Ectodermal cell (in vitro differentiated cells): Measurements from ENCODE around the gene CNNM1.

Source experiments
- H3K27ac ChIP-seq: 2 replicates; pipeline ENCODE4 v1.7.0; 2013; ENCODE audit warnings: mild to moderate bottlenecking, low read depth, low read length; ENCODE audit not compliant: insufficient read depth, poor library complexity, severe bottlenecking
- H3K27me3 ChIP-seq: 2 replicates; pipeline ENCODE4 v1.7.0; 2013; ENCODE audit warnings: mild to moderate bottlenecking, low read length; ENCODE audit not compliant: insufficient read depth, control insufficient read depth, poor library complexity, severe bottlenecking
- H3K36me3 ChIP-seq: one replicate; pipeline ENCODE4 v1.7.0; 2013; ENCODE audit warnings: low read length; ENCODE audit not compliant: control insufficient read depth, insufficient read depth
- H3K4me1 ChIP-seq: one replicate; pipeline ENCODE4 v1.7.0; 2013; ENCODE audit warnings: low read length; ENCODE audit not compliant: control insufficient read depth, insufficient read depth
- H3K4me3 ChIP-seq: 2 replicates; pipeline ENCODE4 v1.7.0; 2013; ENCODE audit warnings: low read depth, low read length, control low read depth; ENCODE audit not compliant: insufficient read depth
- H3K9me3 ChIP-seq: 2 replicates; pipeline ENCODE4 v1.7.0; 2013; ENCODE audit warnings: mild to moderate bottlenecking, low read length, moderate library complexity; ENCODE audit not compliant: control insufficient read depth
- WGBS, 2 experiments: methylation state at CpG; one replicate each; pipeline ENCODE4 v1.1.7; 2013; ENCODE audit warnings: missing lambda C conversion rate in 2 of 2; 5-methylcytosine and 5-hydroxymethylcytosine counted together

Gene CNNM1

GRCh38 chr10:99406149-99406548 lies 77.0 kb downstream of the CNNM1 start:
- Histone ChIP-seq H3K27ac (no peak overlapping the region), H3K4me3 (no peak overlapping the region), H3K9me3 (no peaks in the 10 kb centered on the region), H3K4me1 (no peaks in the 10 kb centered on the region), H3K36me3 (peaks cover 22% of the 10 kb centered on the region), H3K27me3 (no peaks in the 10 kb centered on the region)
- WGBS, 2 experiments: 91 to 96% methylated on average over 3 of the region's 3 CpGs

DNA sequence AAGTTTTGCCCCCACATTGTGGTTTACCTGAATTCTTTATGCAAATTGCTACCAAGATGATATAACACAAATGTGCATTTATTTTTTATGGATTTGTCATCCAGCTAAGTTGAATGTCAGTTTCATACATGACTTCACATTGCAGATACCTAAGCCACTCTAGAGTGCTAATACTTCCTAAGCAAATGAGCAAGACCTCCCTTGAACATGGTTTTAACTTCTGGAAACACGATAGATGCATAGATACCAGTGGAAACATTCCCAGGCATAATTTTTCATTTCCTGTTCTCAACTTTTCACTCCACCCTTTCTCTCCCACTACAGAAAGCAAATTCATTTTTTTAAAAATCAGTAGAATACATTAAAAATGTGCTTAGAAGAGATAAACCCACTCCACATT lies 81.0 kb downstream of the CNNM1 start:
- Histone ChIP-seq H3K36me3 (peaks cover 5% of the 10 kb centered on the region), H3K4me3 (no peak overlapping the region), H3K9me3 (no peaks in the 10 kb centered on the region), H3K4me1 (no peaks in the 10 kb centered on the region), H3K27me3 (no peaks in the 10 kb centered on the region), H3K27ac (no peak overlapping the region)
- WGBS, 2 experiments: 94 to 97% methylated on average over 1 of the region's 1 CpG

- Histone ChIP-seq H3K27ac (no peak overlapping the region), H3K4me3 (no peak overlapping the region), H3K27me3 (no peaks in the 10 kb centered on the region), H3K9me3 (no peaks in the 10 kb centered on the region), H3K4me1 (no peaks in the 10 kb centered on the region), H3K36me3 (peaks cover 4% of the 10 kb centered on the region)
- WGBS, 2 experiments: 91 to 95% methylated on average over 4 of the region's 4 CpGs
These were observed 81.7 kb downstream of the CNNM1 start for GRCh38 chr10:99410876-99411275.

DNA sequence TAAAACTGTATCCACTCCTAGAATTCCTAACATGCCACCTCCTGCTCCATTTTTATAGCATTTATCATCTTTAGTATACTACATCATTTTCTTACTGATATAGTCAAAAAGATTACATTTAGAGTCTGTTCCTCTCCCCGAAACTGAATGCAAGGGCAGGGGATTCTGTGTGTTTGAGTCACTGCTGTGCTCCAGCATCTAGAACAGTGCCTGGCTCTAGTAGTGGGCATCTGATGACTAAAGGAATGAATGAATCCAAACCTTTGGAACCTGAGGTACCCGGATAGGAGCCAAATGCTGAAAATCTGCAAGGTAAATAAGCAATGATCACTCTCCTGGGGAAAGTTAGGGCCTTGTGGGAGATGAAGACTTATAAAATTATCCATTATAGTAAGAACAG lies 82.4 kb downstream of the CNNM1 start:
- Histone ChIP-seq H3K4me3 (no peak overlapping the region), H3K36me3 (no peaks in the 10 kb centered on the region), H3K9me3 (no peaks in the 10 kb centered on the region), H3K27ac (no peak overlapping the region), H3K4me1 (no peaks in the 10 kb centered on the region), H3K27me3 (no peaks in the 10 kb centered on the region)
- 94 to 96% methylated on average over 2 of the region's 2 CpGs for WGBS, 2 experiments

DNA sequence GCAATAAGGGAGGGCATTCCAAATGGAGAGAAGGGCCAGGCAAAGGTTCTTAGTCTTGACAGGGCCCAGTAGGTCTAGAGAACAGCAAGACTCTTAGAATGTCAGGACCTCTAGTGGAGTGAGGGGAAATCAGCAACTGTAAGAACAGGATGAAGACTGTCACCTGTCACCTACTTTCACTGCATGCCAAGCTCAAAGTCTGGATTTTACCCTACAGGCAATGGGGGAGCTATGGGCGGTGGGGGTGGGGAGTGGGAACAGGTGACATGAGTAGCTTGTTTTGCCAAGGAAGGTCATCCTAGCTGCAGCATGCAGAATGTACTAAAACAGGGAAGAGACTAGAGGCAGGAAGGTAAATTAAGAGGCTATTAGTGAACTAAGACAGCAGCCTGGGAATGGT lies 82.9 kb downstream of the CNNM1 start:
- WGBS, 2 experiments: 84 to 85% methylated on average over 1 of the region's 1 CpG
- H3K27me3 ChIP-seq: no peaks in the 10 kb centered on the region
- no peak overlapping the region for H3K27ac ChIP-seq

DNA sequence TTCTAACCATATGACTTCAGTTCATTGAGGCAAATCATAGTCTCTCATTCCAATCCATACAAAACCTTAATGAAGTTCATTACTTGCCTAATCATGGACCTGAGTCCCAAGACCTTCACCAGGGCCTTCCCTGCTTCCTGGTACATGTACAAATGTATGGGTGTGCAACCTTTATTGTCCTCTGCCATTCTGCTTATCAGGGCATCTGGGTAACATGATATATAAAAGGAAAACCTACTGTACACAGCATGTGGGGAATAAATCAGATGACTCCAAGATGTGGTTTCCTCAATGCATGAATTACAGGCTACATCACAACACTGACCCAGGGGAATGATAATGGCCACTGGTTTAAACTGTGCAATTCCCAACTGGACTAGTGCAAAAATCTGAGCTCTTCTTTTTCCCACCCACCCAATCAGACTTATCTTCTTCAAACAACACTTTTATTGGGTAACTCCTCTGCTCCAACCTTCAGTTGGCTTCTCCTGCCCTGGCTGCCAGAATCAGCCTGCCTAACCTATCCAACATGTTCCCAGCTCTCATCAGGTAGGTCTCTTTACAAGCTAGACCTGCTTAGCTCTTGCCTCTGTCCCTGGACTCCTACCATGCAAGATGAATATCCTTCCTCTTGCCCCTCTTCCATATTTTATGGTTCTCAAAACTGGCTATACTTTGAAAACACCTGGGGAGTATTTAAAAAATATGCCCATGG lies 89.9 kb downstream of the CNNM1 start:
- H3K27ac ChIP-seq: no peak overlapping the region
- H3K4me1 ChIP-seq: no peaks in the 10 kb centered on the region
- H3K27me3 ChIP-seq: no peaks in the 10 kb centered on the region
- no peaks in the 10 kb centered on the region for H3K9me3 ChIP-seq
- no peak overlapping the region for H3K4me3 ChIP-seq
- H3K36me3 ChIP-seq: no peaks in the 10 kb centered on the region

More for the DNA sequence above, 82.9 kb downstream of the CNNM1 start:
- Histone ChIP-seq H3K36me3 (no peaks in the 10 kb centered on the region), H3K4me1 (no peaks in the 10 kb centered on the region), H3K9me3 (no peaks in the 10 kb centered on the region), H3K4me3 (no peak overlapping the region)

- Histone ChIP-seq H3K4me1 (no peaks in the 10 kb centered on the region), H3K27ac (no peak overlapping the region), H3K27me3 (no peaks in the 10 kb centered on the region), H3K4me3 (no peak overlapping the region), H3K36me3 (no peaks in the 10 kb centered on the region), H3K9me3 (no peaks in the 10 kb centered on the region)
- 97 to 98% methylated on average over 2 of the region's 2 CpGs for WGBS, 2 experiments
These were observed 90.5 kb downstream of the CNNM1 start for GRCh38 chr10:99419688-99420087.

GRCh38 chr10:99421233-99421739 lies 92.1 kb downstream of the CNNM1 start:
- Histone ChIP-seq H3K27ac (no peak overlapping the region), H3K4me3 (no peak overlapping the region), H3K9me3 (no peaks in the 10 kb centered on the region), H3K4me1 (no peaks in the 10 kb centered on the region), H3K27me3 (no peaks in the 10 kb centered on the region), H3K36me3 (no peaks in the 10 kb centered on the region)
- WGBS, 2 experiments: 94 to 97% methylated on average over 3 of the region's 3 CpGs

DNA sequence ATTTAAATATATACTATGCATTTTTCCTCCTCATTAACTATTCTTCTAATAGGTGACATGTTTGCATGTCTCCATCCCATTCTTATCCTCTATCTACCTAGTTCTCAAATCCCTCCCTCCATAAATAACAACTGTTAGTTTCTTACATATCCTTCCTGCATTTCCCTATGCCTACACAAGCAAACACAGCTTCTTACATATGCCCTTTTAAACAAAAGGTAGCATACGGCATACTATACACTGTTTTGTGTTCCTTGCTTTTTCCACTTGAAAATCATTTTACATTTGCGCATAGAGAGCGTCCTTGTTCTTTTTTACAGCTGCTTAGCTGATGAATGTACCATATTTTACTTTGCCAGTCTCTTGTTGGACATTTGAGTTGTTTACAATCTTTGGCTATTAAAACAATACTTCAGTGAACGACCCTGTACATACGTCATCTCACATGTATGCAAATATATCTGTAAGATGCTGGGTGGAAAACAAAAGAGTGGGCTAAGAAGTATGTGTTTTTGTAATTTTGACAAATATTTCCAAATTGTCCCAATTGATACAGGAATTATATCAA lies 93.5 kb downstream of the CNNM1 start:
- no peaks in the 10 kb centered on the region for H3K4me1 ChIP-seq
- no peak overlapping the region for H3K27ac ChIP-seq
- WGBS, 2 experiments: 89 to 93% methylated on average over 5 of the region's 5 CpGs
- no peak overlapping the region for H3K4me3 ChIP-seq
- no peaks in the 10 kb centered on the region for H3K9me3 ChIP-seq
- H3K36me3 ChIP-seq: no peaks in the 10 kb centered on the region
- H3K27me3 ChIP-seq: no peaks in the 10 kb centered on the region

DNA sequence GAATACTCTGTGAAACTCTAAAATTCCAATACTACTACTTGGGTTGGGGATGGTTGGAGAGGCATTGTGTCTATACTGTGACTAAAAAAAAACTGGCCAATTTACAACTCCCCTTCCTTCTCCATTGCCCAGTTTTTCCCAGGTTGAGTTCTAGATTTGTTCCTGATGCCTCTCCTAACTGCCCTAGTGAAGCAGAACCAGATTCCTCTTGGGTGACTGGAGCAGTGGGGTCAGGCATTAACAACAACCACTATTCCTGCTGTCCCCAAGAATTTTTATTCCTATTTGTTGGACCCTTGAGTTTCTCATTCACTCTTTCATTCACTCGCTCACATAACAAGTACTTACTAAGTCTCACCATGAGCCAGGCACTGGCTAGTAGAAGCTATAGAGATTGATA lies 95.5 kb downstream of the CNNM1 start:
- H3K4me3 ChIP-seq: no peak overlapping the region
- no peaks in the 10 kb centered on the region for H3K27me3 ChIP-seq
- WGBS, 2 experiments: 100% methylated on average over 1 of the region's 1 CpG
- no peaks in the 10 kb centered on the region for H3K36me3 ChIP-seq
- H3K27ac ChIP-seq: no peak overlapping the region
- peaks cover 2% of the 10 kb centered on the region for H3K4me1 ChIP-seq
- H3K9me3 ChIP-seq: no peaks in the 10 kb centered on the region
